AG09319 (cell line): ENCODE measurements around the gene PNPT1.
"Not testable (repeated sequence)": the region's sequence is repeated elsewhere in the genome, so short reads cannot be mapped to it uniquely, and the experiment has no call there.

Experiments
- DNase-seq: peaks from one replicate; pipeline ENCODE4 v3.0.0-alpha.2; 2010; ENCODE audit warnings: low read depth; ENCODE audit errors: extremely low read depth
- TF ChIP-seq, protein P1 (sequence below): IDR thresholded peaks from 2 replicates; pipeline ENCODE4 v1.5.1; 2011; ENCODE audit warnings: low read depth, mild to moderate bottlenecking, inconsistent platforms, low read length, moderate library complexity

PNPT1 gene

DNA sequence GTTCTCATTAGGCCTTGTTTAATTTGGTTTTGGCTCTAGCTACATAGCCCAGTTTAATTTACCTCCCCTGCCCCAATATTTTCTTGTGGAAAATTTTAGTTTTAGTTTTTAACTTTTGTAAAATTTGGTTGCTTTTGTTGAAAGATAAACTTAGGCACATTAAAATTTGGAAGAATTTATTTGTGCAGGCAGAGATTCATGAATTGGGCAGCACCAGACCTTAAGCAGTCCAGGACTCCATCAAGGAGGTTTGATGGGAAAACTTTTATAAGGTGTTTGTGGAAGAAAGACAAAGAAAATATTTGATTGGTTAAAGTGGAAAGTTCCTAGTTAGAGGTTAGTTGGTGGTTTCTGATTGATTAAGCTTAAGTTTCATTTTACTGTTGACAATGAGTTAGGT, 16.4 kb upstream of the PNPT1 start:
- no peak for DNase-seq
- TF ChIP-seq, protein P1, sequence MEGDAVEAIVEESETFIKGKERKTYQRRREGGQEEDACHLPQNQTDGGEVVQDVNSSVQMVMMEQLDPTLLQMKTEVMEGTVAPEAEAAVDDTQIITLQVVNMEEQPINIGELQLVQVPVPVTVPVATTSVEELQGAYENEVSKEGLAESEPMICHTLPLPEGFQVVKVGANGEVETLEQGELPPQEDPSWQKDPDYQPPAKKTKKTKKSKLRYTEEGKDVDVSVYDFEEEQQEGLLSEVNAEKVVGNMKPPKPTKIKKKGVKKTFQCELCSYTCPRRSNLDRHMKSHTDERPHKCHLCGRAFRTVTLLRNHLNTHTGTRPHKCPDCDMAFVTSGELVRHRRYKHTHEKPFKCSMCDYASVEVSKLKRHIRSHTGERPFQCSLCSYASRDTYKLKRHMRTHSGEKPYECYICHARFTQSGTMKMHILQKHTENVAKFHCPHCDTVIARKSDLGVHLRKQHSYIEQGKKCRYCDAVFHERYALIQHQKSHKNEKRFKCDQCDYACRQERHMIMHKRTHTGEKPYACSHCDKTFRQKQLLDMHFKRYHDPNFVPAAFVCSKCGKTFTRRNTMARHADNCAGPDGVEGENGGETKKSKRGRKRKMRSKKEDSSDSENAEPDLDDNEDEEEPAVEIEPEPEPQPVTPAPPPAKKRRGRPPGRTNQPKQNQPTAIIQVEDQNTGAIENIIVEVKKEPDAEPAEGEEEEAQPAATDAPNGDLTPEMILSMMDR: no peak

DNA sequence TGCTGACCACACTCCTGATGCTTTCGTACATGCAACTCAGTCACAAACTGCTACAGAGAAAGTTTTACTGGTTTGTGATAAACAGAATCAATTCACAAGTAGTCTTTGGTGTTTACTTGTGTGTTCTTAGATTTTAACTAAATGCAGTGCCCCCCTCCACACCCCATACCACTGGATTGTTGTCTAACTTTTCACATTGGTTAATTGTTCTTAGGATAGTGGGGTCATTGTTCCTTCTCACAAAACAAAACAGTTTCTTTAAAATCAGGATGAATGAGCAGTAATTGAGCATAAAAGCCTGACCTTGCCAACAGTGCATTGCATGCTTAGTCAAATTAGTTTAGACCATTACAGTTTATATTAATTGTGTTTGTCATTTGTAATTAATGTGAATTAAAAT, 14.1 kb upstream of the PNPT1 start:
- TF ChIP-seq, protein P1: no peak
- DNase-seq: no peak

DNA sequence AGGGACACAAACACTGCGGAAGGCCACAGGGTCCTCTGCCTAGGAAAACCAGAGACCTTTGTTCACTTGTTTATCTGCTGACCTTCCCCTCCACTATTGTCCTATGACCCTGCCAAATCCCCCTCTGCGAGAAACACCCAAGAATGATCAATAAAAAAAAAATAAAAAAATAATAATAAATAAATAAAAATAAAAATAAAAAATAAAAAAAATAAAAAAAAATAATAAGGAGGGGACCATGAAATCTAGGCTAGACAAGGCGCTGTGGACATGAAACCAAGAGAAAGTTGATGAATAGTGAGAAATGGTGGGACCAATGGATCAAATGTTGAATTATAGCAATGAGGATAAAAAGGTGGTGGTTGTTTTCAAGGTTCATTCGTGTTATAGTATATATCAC, 12.6 kb upstream of the PNPT1 start:
- not testable (repeated sequence) for DNase-seq

DNA sequence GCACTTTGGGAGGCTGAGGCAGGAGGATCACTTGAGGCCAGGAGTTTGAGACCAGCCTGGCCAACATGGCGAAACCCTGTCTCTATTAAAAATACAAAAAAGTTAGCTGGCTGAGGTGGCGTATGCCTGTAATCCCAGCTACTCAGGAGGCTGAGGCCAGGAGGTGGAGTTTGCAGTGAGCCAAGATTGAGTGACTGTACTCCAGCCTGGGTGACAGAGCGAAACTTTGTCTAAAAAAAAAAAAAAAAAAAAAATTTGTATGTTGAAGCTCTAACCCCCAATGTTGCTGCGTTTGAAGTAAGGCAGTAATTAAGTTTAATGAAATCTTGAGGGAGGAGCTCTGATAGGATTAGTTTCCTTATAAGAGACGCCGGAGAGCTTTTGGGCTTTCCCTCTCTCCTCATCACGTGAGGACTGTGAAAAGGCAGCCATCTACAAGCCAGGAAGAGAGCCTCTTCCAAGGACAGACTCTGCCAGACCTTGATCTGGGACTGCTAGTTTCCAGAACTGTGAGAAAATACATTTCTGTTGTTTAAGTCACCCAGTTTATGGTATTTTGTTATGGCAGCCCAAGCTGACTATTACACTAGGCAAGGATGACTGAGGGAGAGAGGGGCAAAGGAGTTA, 11.5 kb upstream of the PNPT1 start:
- no peak for DNase-seq
- TF ChIP-seq, protein P1: no peak

DNA sequence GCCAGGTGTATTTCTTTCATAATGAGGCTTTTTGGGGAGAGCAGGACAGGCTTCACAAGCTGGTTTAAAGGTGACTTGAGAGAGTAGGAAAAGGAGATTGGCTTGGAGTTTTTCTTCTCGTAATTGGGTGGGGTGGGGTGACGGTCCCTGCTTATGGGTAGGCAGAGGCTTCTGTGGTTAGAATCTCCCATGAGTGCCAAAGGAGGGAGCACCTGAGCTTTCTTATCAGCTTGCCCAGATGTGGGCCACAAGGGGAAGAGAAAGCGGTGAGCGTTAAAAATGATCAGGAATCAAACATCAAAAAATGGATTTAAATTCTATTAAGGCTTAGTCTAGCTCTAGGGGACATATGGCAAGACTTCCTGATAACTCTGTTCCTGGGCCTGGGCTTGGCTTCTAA, 9.7 kb upstream of the PNPT1 start:
- TF ChIP-seq, protein P1: no peak
- DNase-seq: no peak

DNA sequence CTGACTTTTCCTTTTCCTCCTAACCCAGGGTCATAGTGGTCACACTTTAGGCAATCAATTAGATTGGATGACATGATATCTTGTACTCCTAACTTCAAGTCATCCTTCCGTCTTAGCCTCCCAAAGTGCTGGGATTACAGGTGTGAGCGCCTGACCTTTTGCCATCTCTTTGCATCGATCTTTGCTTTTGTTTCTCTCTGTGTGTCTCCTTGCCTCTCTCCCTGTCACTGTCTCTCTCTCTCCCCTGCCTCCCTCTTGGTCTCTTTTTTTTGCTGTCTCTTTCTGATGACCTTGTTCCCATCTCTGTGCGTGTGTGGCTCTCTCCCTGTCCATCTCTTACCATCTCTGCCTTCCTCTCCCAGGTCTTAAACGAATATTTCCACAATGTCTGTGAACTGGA, 904 bp downstream of the PNPT1 start:
- not testable (repeated sequence) for DNase-seq

DNA sequence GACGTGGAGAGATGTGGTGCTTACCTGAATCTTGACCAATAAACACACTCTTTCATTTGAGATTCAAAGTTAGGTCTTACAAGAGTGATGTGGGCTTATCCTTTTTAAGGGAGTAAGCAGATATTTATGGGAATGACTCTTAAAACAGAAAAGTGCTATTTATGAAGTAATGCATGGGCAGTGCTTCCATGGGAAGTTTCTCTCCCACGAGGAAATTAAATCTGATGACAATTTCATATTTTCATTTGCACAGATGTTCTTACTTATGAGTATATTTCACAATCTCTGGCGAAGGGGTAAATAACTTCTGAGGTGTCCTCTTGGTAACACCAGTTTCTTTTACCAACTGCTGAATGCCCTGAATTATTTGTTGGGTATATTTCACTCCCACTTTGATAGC, 21.0 kb downstream of the PNPT1 start:
- DNase-seq: peak; percentile 36
- TF ChIP-seq, protein P1: no peak

DNA sequence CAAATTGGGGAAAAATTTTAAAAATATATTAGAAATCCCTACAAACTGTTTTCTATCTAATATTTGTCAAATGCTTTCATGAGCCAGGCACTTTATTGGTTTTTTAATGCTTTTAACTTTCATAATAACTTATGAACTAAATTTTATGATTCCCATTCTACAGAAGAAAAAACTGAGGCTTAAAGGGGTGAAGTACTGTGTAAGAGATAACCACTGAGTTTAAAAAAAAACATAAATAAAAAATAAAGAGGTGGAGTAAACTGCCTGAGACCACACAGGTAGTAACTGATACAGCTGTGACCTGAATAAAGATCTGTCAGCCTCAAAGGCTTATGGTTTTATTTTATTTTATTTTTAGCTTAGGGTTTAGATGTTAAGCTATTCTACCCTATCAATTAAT, 24.7 kb downstream of the PNPT1 start:
- no peak for DNase-seq
- TF ChIP-seq, protein P1: no peak
